Activated CD4-positive, alpha-beta memory T cell treated with anti-CD3 and anti-CD28 coated beads for 36 hours (primary cell): ENCODE results near the gene DIS3L2. TPM values are rescaled to one million over a fixed set of nuclear protein-coding genes. Genes with fewer than 3 reads are reported as not detected.

Source experiments
- CTCF ChIA-PET: fragments of 350-600 bp; sonication (Branson Sonifier 250); formaldehyde crosslinking; loops from one replicate; lab custom pipeline; 2021; ENCODE audit warnings: antibody characterized with exemption, inconsistent platforms; lab: Charles Lee
- POLR2A ChIA-PET: fragments of 350-600 bp; sonication (Branson Sonifier 250); formaldehyde crosslinking; loops from one replicate; lab custom pipeline; 2021; ENCODE audit warnings: antibody characterized with exemption; lab: Charles Lee
- DNase-seq: peaks from one replicate; pipeline ENCODE4 v3.0.0-alpha.2; 2020
- H3K27ac Mint-ChIP-seq: one replicate; pipeline ENCODE4 v1.8.0; 2021; ENCODE audit warnings: mixed read lengths
- H3K27me3 Mint-ChIP-seq: one replicate; pipeline ENCODE4 v1.8.0; 2021; ENCODE audit warnings: mixed read lengths
- H3K36me3 Mint-ChIP-seq: one replicate; pipeline ENCODE4 v1.8.0; 2021; ENCODE audit warnings: mixed read lengths
- H3K4me1 Mint-ChIP-seq: one replicate; pipeline ENCODE4 v1.8.0; 2021; ENCODE audit warnings: low read depth, mixed read lengths
- H3K4me3 Mint-ChIP-seq: one replicate; pipeline ENCODE4 v1.8.0; 2021; ENCODE audit warnings: mild to moderate bottlenecking, mixed read lengths
- H3K9me3 Mint-ChIP-seq: one replicate; pipeline ENCODE4 v1.8.0; 2021; ENCODE audit warnings: mixed read lengths
- intact Hi-C: fragments of 100-400 bp; cut with micrococcal nuclease; formaldehyde crosslinking; loops from one replicate; pipeline ENCODE4 v1.15.1; 2023
- total RNA-seq, 2 experiments: library from RNA; stranded (reverse); gene quantifications; one replicate each; pipeline ENCODE4 v1.2.3, GENCODE V29; 2021

DIS3L2 gene, protein sequence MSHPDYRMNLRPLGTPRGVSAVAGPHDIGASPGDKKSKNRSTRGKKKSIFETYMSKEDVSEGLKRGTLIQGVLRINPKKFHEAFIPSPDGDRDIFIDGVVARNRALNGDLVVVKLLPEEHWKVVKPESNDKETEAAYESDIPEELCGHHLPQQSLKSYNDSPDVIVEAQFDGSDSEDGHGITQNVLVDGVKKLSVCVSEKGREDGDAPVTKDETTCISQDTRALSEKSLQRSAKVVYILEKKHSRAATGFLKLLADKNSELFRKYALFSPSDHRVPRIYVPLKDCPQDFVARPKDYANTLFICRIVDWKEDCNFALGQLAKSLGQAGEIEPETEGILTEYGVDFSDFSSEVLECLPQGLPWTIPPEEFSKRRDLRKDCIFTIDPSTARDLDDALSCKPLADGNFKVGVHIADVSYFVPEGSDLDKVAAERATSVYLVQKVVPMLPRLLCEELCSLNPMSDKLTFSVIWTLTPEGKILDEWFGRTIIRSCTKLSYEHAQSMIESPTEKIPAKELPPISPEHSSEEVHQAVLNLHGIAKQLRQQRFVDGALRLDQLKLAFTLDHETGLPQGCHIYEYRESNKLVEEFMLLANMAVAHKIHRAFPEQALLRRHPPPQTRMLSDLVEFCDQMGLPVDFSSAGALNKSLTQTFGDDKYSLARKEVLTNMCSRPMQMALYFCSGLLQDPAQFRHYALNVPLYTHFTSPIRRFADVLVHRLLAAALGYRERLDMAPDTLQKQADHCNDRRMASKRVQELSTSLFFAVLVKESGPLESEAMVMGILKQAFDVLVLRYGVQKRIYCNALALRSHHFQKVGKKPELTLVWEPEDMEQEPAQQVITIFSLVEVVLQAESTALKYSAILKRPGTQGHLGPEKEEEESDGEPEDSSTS
- 10 to 100 TPM; 20.5 to 25.7 TPM for total RNA-seq

DNA sequence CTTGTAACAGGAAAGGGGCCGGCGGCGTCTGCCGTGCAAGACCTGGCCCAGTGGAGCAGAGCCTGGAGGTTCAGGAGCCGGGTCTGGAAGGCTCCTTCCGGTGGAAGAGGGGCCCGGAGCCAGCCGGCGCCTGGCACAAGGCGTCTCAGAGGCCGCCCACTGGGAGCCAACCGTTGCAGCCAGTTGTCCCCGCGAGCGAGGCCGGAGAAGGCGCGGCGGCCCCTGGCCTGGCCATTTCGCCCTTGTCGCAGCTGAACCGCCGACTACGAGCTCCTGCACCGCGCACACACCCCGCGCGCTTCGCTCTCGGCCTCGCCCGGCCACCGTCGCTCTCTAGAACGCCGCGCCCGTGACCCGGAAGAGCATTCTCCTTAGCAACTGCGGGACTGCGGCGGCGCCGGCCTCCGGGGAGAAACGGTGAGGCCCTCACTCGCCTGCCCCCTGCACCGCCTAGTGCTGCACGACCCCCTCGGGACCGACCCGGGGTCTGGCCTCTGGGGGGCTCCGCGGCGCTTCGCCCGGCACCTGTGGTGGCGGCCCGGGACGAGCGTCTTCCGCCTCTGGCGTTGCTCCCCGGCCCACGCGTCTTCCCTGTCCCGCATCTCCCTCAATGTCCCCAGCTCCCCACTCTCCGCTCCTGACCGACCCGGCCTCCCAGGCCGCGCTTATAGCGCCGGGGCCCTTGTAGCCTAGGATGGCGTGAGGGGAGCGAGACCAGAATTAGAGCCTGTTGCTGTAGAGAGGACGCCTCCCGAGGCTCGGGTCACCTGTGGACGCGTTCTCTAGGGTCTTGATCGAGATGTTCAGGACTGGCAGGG lies at the start of gene DIS3L2:
DIS3L2 (plus strand) TSS at position 365 of the 818 bp plus-strand sequence. CDS start 53,215 bp downstream, outside the sequence.
- POLR2A ChIA-PET = interaction anchor here (0.6 to 1.1 kb wide), 2 partner anchors 65 to 331 kb away, joined by 3 read pairs; no protein-coding TSS in a partner anchor
- Mint-ChIP-seq H3K27ac (peak within 1 kb of the TSS; percentile 82), H3K27me3 (no peaks in the 10 kb centered on the region), H3K9me3 (no peaks in the 10 kb centered on the region), H3K36me3 (peaks cover 5% of the 10 kb centered on the region), H3K4me3 (peak within 1 kb of the TSS; percentile 82), H3K4me1 (peaks cover 37% of the 10 kb centered on the region)
- DNase-seq = peak; percentile 86
- intact Hi-C loops = no loop called here
- CTCF ChIA-PET = interaction anchor here (0.6 to 1.3 kb wide), 3 partner anchors 36 to 444 kb away, joined by 3 to 4 read pairs (median 4); no protein-coding TSS in a partner anchor

DNA sequence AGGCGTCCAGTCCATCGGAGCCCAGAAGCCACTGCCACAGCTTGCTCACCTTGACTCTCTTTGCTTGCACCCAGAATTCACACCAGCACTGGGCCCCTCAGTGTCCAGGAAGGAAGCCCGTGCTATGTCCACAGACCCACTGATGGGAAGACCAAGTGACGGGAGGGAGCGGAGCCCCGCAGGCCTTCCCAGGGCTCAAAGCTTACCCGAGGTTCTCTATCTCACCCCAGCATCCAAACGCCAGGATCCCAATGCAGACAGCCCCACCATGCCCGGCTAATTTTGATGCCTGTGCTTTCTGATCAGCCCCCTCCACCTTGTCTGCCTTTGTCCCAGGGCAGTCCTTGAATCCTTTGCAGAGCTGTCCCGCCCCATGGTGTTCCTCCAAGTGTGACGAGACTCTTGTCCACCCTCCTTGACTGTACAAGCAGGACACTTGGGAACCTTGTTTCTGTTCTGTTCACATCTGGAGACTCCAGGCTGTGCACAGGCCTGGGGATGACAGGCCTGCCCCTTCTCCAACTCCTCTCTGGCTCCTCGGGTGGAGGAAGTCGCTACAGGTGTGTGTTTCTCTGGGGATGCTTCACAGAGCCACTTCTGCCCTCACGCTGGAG lies 47.3 kb upstream of the DIS3L2 start:
- Mint-ChIP-seq H3K9me3 (no peaks in the 10 kb centered on the region), H3K4me3 (no peak overlapping the region), H3K27ac (no peak overlapping the region), H3K36me3 (no peaks in the 10 kb centered on the region), H3K4me1 (peaks cover 11% of the 10 kb centered on the region), H3K27me3 (no peaks in the 10 kb centered on the region)
- POLR2A ChIA-PET = no interaction called here
- intact Hi-C loops = no loop called here
- DNase-seq = no peak
- CTCF ChIA-PET = no interaction called here

- no peak overlapping the region for H3K4me3 Mint-ChIP-seq
- DNase-seq = no peak
- intact Hi-C loops = no loop called here
- no peaks in the 10 kb centered on the region for H3K9me3 Mint-ChIP-seq
- ChIA-PET POLR2A (interaction anchor here (0.6 kb wide), 1 partner anchor 10 kb away, joined by 5 read pairs; no protein-coding TSS in a partner anchor), CTCF (interaction anchor here (0.9 to 2.2 kb wide), 5 partner anchors 10 to 224 kb away, joined by 3 to 9 read pairs (median 4); no protein-coding TSS in a partner anchor)
- peaks cover 4% of the 10 kb centered on the region for H3K4me1 Mint-ChIP-seq
- H3K36me3 Mint-ChIP-seq = no peaks in the 10 kb centered on the region
- peaks cover 1% of the 10 kb centered on the region for H3K27me3 Mint-ChIP-seq
- no peak overlapping the region for H3K27ac Mint-ChIP-seq
Measured at GRCh38 chr2:231917280-231918066, 44.0 kb upstream of the DIS3L2 start.

DNA sequence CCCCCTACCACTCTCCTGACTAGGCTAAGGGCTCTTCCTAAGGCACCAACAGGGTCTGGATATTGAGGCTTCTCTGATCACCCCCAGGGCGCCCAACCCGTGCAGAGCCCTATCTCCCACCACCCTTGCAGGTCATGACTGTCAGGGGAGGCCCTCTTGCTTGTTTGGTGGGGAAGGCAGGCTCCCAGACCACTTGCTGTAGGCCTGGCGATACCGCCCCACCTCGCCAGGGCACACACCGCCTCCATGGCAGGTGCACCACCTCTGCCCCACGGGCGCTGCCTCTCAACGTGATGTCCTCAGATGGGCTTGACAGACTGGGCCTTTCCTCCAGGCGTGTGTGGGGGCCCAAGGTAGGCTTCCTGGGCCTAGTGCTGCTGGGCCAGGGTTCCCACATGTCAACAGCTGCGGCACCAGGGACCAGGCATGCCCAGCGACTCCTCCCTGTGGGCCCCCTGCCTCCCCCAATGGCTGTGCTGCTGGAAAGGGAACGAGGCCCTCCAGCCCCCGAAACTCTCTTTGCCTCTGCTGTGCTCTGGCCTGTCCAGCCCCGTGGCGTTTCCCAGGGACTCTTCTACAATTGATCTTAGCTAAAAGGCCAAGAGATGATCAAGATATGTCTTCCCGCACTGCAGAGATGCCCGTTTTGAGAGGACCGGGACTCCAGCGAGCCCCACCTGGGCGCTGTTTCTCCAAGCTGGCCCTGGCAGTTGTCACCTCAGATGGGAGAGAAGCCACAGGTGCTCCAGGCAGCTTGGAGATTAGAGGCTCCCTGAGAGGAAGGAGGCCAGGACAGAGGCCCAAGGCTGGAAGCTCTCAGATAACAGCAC lies 42.8 kb upstream of the DIS3L2 start:
- peaks cover 4% of the 10 kb centered on the region for H3K4me1 Mint-ChIP-seq
- no peak overlapping the region for H3K4me3 Mint-ChIP-seq
- intact Hi-C loops = no loop called here
- DNase-seq = no peak
- ChIA-PET POLR2A (interaction anchor here (0.6 kb wide), 1 partner anchor 429 kb away, joined by 3 read pairs; no protein-coding TSS in a partner anchor), CTCF (interaction anchor here (0.9 to 1.9 kb wide), 2 partner anchors 11 to 13 kb away, joined by 3 to 6 read pairs; no protein-coding TSS in a partner anchor)
- H3K27me3 Mint-ChIP-seq = peaks cover 8% of the 10 kb centered on the region
- no peak overlapping the region for H3K27ac Mint-ChIP-seq
- H3K9me3 Mint-ChIP-seq = no peaks in the 10 kb centered on the region
- H3K36me3 Mint-ChIP-seq = no peaks in the 10 kb centered on the region

- H3K36me3 Mint-ChIP-seq = no peaks in the 10 kb centered on the region
- ChIA-PET CTCF (interaction anchor here (0.7 to 2.1 kb wide), 4 partner anchors 14 to 407 kb away, joined by 3 to 7 read pairs (median 3); no protein-coding TSS in a partner anchor), POLR2A (no interaction called here)
- H3K27me3 Mint-ChIP-seq = peaks cover 16% of the 10 kb centered on the region
- no peak overlapping the region for H3K27ac Mint-ChIP-seq
- intact Hi-C loops = no loop called here
- H3K4me1 Mint-ChIP-seq = peaks cover 4% of the 10 kb centered on the region
- no peak for DNase-seq
- H3K4me3 Mint-ChIP-seq = no peak overlapping the region
- H3K9me3 Mint-ChIP-seq = no peaks in the 10 kb centered on the region
Measured at GRCh38 chr2:231919341-231920035, 42.0 kb upstream of the DIS3L2 start.

- no peak for DNase-seq
- POLR2A ChIA-PET = no interaction called here
- H3K27me3 Mint-ChIP-seq = peaks cover 21% of the 10 kb centered on the region
- no peak overlapping the region for H3K27ac Mint-ChIP-seq
- H3K4me1 Mint-ChIP-seq = peaks cover 4% of the 10 kb centered on the region
- no peaks in the 10 kb centered on the region for H3K9me3 Mint-ChIP-seq
- CTCF ChIA-PET = interaction anchor here (0.7 to 2.1 kb wide), 5 partner anchors 10 to 406 kb away, joined by 3 to 7 read pairs (median 4); no protein-coding TSS in a partner anchor
- intact Hi-C loops = no loop called here
- H3K4me3 Mint-ChIP-seq = no peak overlapping the region
- no peaks in the 10 kb centered on the region for H3K36me3 Mint-ChIP-seq
Measured at GRCh38 chr2:231920366-231920765, 41.1 kb upstream of the DIS3L2 start.

DNA sequence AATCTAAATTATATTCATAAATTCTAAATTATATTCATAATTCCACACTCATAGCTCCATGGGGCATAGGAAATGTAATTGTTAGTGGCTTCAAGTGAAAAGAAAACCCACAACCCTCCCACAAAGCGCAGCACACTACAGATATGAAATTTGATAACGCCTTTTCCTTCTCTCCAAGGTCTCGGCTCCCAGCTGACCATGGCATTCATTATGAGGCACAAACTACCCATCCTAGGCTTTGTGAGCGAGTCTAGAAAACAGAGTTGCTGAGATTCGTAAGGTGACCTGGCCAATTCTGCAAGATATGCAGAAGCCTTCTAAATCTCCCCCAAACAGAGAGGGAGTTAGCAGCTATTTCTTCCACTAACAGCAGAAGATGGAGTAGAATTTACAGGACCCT lies 40.7 kb upstream of the DIS3L2 start:
- Mint-ChIP-seq H3K9me3 (no peaks in the 10 kb centered on the region), H3K27ac (no peak overlapping the region), H3K4me3 (no peak overlapping the region), H3K27me3 (peaks cover 21% of the 10 kb centered on the region), H3K36me3 (no peaks in the 10 kb centered on the region), H3K4me1 (peaks cover 4% of the 10 kb centered on the region)
- DNase-seq = no peak
- POLR2A ChIA-PET = no interaction called here
- intact Hi-C loops = no loop called here
- CTCF ChIA-PET = interaction anchor here (0.7 to 2.1 kb wide), 5 partner anchors 9 to 406 kb away, joined by 3 to 7 read pairs (median 4); no protein-coding TSS in a partner anchor

DNA sequence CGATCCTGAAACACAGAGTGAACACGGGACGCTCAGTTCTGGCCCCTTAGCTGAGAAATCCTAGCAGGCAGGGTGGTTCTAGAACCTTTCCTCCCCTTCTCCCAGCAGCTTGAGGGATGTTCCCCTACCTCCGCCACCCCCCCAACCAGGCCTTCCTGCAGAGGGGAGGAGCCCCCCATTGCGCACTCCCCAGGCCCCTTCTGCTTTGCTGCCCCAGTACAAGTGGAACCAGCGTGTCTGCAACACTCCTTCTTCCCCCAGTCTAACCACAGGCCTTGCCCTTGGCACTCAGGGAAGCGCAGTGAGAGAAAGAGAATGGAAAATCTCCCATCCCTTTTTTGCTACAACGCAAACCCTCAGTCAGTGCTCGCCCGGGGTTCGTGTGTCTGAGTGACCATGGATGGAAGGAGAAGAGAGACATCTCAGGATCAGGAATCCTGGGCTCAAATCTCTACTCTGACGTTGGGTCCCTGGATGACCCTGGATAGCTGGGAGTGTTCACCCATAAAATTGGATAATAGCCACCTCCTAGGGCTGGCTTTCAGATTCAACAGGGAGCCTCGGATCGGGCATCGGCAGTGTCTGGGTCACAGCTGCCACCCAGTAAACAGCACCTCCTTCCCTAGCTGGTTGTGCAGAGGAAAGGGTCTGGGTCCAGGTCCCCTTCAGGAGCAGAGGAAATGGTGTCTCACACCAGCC lies 39.1 kb upstream of the DIS3L2 start:
- CTCF ChIA-PET = interaction anchor here (0.8 to 1.8 kb wide), 4 partner anchors 8 to 405 kb away, joined by 3 to 6 read pairs (median 4); no protein-coding TSS in a partner anchor
- Mint-ChIP-seq H3K9me3 (no peaks in the 10 kb centered on the region), H3K36me3 (no peaks in the 10 kb centered on the region), H3K4me3 (no peak overlapping the region), H3K27me3 (peaks cover 32% of the 10 kb centered on the region), H3K27ac (no peak overlapping the region), H3K4me1 (peaks cover 10% of the 10 kb centered on the region)
- no peak for DNase-seq
- intact Hi-C loops = no loop called here
- POLR2A ChIA-PET = no interaction called here

- Mint-ChIP-seq H3K27me3 (peaks cover 37% of the 10 kb centered on the region), H3K27ac (no peak overlapping the region), H3K4me1 (peaks cover 10% of the 10 kb centered on the region), H3K36me3 (no peaks in the 10 kb centered on the region), H3K4me3 (no peak overlapping the region), H3K9me3 (no peaks in the 10 kb centered on the region)
- ChIA-PET CTCF (interaction anchor here (0.9 to 3.1 kb wide), 3 partner anchors 16 to 404 kb away, joined by 3 to 12 read pairs (median 4); no protein-coding TSS in a partner anchor), POLR2A (no interaction called here)
- intact Hi-C loops = no loop called here
- DNase-seq = no peak
Measured at GRCh38 chr2:231923010-231923344, 38.5 kb upstream of the DIS3L2 start.
